D341Med (cell line): ENCODE results near the gene HNRNPM.
"Not testable (repeated sequence)": the region's sequence is repeated elsewhere in the genome, so short reads cannot be mapped to it uniquely, and the experiment has no call there.

ENCODE experiments used
- DNase-seq: peaks from one replicate; pipeline ENCODE4 v3.0.0; 2012; ENCODE audit warnings: low spot score

The HNRNPM gene

DNA sequence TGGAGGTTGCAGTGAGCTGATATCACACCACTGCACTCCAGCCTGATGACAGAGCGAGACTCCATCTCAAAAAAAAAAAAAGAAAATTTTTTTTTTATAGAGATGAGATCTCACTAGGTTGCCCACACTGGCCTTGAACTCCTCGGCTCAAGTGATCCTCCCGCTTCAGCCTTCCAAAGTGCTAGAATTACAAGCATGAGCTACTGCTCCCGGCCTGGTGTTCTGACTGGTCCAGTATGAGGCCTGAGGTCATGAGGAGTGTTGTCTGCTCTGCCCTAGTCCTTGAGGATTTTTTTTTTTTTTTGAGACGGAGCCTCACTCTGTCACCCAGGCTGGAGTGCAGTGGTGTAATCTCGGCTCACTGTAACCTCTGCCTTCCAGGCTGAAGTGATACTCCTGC is 19.4 kb upstream of the HNRNPM start:
- DNase-seq, result not testable (repeated sequence)

DNA sequence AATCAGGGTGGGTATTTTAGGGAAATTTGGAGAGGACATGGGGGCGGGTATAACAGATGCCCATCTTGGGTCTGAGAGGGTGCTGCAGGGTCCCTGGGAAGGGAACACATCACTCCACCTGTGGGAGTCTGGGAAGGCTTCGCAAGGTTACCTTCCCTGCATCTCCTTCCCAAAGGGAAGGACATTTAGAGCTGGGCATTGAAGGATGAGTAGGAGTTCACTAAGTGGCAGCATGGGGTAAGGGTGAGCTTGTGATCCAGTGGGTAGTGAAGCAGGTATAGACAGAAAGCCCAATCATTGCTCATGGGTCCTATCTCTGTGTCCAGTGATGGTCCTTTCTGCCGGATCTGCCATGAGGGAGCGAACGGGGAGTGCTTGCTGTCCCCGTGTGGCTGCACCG is 18.5 kb upstream of the HNRNPM start:
- DNase-seq, result no peak

DNA sequence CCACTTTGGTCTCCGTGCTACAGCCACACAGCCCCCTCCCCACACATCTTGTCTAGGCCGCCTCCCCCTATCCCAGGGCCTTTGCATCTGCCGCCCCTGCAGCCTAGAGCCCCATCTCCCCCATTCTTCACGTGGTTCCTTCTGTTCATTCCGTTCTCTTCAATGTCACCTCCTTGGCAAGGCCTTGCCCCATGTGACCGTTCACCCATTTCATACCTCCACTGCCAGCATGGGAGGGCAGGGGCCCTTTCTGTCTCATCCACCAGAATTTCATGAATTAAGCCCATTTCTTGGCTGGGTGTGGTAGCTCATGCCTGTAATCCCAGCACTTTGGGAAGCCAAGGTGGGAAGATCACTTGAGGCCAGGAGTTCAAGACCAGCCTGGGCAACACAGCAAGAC is 15.7 kb upstream of the HNRNPM start:
- no peak for DNase-seq

- no peak for DNase-seq
These were observed 14.9 kb upstream of the HNRNPM start for GRCh38 chr19:8429826-8430225.

DNA sequence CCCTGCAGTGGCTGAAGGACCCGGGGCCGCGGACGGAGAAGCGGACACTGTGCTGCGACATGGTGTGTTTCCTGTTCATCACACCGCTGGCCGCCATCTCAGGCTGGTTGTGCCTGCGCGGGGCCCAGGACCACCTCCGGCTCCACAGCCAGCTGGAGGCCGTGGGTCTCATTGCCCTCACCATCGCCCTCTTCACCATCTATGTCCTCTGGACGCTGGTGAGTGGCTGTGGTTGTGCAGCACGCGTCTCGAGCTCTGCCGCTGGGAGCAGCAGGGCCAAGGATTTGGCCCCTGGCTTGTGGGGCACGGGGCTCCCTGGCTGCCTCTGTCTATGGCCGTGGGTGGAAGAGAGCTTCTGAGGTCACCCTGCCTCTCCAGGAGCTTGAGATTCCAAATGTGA is 14.1 kb upstream of the HNRNPM start:
- DNase-seq, result no peak

DNA sequence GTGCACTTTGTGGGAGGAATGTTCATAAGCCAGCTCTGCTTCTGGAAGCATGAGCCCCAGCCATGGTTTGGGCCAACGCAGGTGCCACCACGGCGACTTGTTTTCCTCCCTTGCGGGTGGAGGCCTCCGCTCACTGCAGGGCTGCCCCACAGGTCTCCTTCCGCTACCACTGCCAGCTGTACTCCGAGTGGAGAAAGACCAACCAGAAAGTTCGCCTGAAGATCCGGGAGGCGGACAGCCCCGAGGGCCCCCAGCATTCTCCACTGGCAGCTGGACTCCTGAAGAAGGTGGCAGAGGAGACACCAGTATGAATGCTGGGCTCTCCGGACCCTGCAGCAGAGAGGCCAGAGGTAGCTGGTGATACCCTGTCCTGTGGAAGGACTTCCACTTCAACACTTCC is 6.5 kb upstream of the HNRNPM start:
- DNase-seq, result no peak

- no peak for DNase-seq
These were observed 2.8 kb upstream of the HNRNPM start for GRCh38 chr19:8441725-8442544.

- not testable (repeated sequence) for DNase-seq
These were observed 567 bp upstream of the HNRNPM start for GRCh38 chr19:8444140-8444676.

DNA sequence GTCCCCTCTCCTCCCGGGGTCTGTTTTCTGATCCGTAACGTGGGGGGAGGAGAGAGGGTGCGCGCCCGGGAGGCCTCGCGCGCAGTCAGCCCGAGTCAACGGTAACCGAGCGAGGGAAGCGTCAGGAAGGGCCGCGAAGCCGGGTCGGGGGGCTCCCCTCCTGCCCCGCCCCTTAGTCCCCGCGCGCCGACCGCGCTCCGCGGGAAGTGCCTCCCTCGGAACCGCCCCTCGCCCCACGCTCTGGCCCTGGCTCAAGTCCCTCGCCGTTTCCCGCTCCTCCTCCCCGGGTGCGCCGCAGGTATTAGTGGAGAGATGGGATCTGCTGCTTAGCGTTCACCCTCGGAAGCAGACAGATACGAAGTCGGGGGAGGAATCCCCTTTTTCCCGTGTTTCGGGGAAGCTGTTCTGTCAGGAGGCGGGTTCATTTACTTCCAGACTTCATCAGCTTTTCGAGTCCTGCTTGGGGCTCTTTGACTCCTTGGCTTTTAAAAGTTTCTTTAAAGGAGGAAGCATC is 770 bp downstream of the HNRNPM start:
- peak; percentile 72 for DNase-seq

- no peak for DNase-seq
These were observed 1.4 kb downstream of the HNRNPM start for GRCh38 chr19:8446061-8446709.

- DNase-seq, result no peak
These were observed 5.1 kb downstream of the HNRNPM start for GRCh38 chr19:8449830-8450229.

DNA sequence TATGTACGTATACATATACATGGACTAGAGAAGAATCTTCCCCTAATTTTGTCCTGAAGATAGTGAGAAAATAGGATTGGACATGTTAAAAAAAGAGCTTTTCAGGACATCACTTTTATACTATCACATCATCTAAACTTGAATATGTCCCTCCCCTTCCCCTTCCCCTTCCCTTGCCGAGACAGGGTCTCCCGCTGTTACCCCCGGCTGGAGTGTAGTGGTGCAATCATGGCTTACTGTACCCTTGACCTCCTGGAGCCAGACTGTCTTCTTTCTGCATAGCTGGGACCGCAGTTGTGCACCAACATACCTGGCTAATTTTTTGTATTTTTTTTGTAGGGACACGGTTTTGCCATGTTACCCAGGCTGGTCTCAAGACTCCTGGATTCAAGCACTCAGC is 6.6 kb downstream of the HNRNPM start:
- no peak for DNase-seq

DNA sequence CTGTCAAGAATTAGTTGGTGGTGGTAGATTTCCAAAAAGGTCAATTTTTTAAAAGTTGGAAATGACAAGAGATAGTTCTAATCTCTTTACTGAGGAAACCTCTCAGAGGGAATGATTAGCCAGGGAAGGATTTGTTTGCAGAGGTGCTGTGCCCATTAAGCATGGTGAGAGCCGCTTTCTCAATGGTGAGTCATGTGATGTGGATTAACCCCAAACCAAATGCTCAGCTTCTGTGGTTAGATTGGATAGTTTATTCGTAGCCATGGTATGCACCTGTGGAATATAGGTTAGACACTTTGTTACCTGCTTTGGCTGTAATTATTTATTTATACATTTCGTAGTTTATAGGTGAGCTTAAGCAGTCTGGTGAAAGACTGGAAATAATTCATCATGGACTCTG is 7.1 kb downstream of the HNRNPM start:
- peak; percentile 66 for DNase-seq

DNA sequence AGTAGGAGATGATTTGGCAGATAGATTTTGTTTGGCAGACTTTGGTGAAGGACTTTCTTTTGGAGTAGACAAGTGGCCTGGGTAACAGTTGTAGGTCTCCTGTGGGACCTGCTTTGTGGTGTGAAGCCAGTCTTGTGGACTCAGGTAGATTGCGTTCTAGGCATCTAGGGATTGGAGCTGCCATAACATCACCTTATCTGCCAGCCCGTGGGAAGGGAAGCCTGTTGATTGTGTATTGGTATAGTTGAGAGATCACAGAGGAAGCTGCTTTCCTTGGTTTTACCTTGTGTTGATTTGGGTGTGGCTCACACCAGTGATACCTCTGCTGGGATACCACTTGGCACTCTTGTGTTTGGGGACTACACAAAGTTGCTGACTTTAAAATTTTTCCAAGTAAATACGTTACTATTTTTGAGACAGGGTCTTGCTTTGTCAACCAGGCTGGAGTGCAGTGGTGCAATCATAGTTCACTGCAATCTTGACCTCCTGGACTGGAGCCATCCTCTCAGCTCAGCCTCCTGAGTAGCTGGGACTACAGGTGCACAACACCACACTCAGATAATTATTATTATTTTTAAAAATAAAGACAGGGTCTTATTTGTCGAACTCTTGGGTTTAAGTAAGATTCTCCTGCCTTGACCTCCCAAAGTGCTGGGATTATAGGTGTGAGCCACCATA is 7.8 kb downstream of the HNRNPM start:
- no peak for DNase-seq

GRCh38 chr19:8453616-8454015 is 8.8 kb downstream of the HNRNPM start:
- DNase-seq, result no peak

GRCh38 chr19:8454218-8454617 is 9.4 kb downstream of the HNRNPM start:
- DNase-seq, result no peak

GRCh38 chr19:8455018-8455417 is 10.2 kb downstream of the HNRNPM start:
- no peak for DNase-seq

DNA sequence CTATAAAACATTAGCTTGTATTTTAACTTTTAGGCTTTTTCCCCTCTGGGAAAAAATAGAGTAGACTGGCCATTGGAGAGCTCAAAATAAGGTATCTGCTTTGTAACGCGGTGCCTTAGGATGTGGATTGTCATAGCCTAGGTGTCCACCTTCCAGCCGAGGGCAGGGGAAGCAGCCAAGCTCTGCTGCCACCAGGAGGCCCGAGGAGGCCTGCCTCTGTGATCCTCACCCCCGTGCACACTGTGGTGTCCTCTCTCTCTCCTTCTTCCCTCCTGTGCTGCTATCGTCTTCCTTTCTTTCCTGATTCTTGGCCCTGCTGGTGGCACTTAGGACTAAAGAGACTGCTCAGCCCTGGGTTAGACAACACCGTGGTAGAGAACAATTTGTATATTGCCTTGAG is 11.3 kb downstream of the HNRNPM start:
- no peak for DNase-seq

- no peak for DNase-seq
These were observed 12.4 kb downstream of the HNRNPM start for GRCh38 chr19:8457209-8457608.

DNA sequence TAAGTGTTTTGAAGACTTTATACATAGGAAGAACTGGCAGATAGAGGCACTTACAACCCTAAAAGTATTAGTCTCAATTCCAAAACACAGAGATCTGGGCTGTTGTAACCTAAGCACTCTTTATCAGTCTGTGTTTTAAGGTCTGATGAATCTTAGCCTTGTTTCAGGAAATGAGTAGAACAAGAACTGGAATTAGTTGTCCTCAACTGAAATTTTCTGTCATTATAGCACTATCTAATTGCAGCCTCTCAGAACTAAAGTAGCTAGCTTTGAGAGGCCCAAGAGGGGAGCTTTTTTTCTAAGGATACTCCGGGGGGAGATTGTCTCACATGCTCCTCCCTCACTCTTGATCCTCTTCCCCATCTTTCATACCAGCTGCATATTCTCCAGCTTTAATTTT is 13.1 kb downstream of the HNRNPM start:
- DNase-seq, result no peak

DNA sequence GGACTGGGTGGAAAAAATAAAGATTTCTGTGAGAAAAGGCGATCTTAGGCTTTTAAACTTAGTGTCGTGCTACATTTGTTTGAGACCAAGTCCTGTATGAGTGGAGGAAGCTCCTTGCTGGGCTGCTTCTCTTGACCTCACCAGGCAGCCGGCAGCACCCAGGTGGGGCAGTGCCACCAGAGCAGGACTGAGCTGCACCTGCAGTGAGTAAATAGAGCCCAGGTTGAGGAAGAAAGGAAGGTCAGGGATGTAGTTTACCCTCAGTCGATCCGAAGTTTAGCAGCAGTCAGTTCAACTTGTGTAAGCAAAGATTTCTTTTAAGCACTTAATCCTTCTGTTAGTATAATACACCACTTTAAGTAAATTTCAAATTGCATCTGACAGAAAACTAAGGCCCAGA is 13.6 kb downstream of the HNRNPM start:
- no peak for DNase-seq

DNA sequence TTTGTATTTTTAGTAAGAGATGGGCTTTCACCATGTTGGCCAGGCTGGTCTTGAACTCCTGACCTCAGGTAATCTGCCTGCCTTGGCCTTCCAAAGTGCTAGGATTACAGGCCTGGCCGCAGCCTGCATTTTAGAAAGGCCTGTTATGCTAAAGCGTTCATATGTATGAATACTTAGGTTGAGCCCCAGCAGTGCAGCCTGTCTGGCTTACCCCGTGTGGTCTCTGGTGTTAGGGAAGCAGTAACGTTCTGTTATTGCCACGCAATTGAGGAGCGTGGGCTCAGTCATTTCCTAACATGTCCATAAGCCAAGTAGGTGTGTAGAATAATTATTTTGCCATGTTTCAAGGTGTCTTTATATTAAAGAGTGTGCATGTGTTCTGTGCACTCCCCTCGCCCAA is 14.3 kb downstream of the HNRNPM start:
- no peak for DNase-seq
